NT2/D1 (cell line): ENCODE measurements around the gene RING1.

Experiments used
- SUZ12 ChIP-seq: IDR thresholded peaks from 2 replicates; pipeline ENCODE4 v1.6.1; 2011; ENCODE audit not compliant: insufficient read length, insufficient read depth; ENCODE audit errors: extremely low read depth
- YY1 ChIP-seq: IDR thresholded peaks from 2 replicates; pipeline ENCODE4 v1.6.1; 2011; ENCODE audit not compliant: insufficient read length, insufficient read depth
- ZNF274 ChIP-seq: IDR thresholded peaks from 2 replicates; pipeline ENCODE4 v1.6.1; 2011; ENCODE audit warnings: mild to moderate bottlenecking, low read depth, low read length

DNA sequence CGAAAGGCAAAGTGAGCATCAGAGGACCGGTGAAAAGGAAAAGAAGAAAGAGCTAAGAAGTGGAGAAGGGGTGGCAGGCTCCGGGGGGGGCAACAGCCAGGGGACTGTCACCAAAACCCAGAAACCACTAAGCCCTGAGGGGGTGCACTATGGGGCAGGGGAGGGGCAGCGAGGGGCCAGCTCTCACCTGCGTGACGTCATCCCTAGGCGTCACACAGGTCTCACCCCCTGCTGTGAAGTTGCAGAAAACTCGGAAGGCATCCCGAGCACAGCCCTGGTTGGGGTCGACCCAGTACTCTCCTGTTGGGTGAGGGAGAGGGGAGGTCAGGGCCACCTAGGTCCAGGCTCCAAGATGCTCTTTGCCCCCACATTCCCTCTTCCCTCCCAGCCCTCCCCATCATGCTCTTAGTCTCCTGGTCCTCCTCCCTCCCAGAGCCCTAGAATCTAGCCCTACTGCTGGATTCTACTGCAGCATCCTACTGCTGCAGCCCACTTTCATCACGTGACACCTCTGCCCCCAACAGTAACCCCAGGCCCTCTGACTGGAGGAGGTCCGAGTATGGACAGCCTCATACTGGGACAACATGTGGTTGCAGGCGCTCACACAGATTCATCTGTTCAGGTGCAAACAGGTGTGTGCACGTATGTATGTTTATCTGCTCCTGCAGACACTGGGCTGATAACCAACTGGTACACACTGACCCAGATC is 43.5 kb upstream of the RING1 start:
- TF ChIP-seq YY1 (no peak), ZNF274 (no peak), SUZ12 (no peak)
